NT2/D1 (cell line): ENCODE measurements around the gene ZNF503.

Source experiments
- SUZ12 ChIP-seq: IDR thresholded peaks from 2 replicates; pipeline ENCODE4 v1.6.1; 2011; ENCODE audit not compliant: insufficient read length, insufficient read depth; ENCODE audit errors: extremely low read depth
- YY1 ChIP-seq: IDR thresholded peaks from 2 replicates; pipeline ENCODE4 v1.6.1; 2011; ENCODE audit not compliant: insufficient read length, insufficient read depth
- ZNF274 ChIP-seq: IDR thresholded peaks from 2 replicates; pipeline ENCODE4 v1.6.1; 2011; ENCODE audit warnings: mild to moderate bottlenecking, low read depth, low read length

DNA sequence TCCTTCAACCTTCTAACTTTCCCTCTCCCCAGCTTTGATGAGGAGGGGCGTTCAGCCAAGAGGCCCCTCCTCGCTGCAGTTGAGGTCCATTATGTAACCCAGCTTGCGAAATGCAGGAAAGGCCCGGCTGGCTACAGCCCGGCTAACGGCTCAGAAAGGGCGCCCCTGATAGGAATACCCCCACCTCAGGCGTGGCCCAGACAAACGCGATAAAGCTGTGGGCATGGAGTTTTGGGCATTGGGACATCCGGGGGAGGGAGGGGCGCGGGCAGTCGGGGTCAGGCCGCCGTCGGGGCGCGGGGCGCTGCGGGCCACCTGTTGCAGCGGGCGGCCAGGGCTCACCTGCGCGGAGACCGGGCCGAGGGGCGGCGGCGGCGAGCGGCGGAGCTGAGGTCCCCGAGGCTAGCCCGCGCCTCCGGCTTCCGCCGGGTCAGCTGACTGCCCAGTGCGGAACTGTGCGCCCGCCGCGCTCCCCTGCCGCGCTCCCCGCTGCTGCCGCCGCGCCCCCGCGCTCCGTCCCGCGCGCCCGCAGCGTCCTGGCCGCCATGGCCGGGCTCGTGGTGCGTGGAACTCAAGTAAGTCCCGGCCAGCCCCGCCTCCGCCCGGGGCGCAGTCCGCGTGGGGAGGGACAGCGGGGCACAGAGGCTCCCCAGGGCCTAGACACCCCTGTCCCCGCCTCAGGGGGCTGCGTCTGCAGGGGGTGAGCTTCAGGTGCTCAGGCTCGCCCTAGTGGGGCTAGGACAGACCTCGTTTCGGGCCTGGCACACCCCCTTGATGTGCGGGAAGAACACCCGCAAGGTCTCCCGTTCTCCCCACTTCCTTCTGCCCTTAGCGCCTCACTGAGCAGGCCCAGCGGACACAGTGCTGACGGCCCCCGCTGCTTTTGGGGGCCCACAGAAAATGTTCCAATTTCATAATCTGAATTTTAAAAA is 29.9 kb upstream of the ZNF503 start, which contains the start of gene LRMDA:
- TF ChIP-seq ZNF274 (no peak), YY1 (no peak), SUZ12 (peak; percentile 72)
